Right renal cortex interstitium (tissue), 3 donors: ENCODE measurements around the gene DCP1A. TPM values are rescaled to one million over a fixed set of nuclear protein-coding genes. Genes with fewer than 3 reads are reported as not detected.

Experiments used
- DNase-seq, 3 donors: peaks; one replicate each; pipeline ENCODE4 v3.0.0-alpha.2; 2013; ENCODE audit warnings: low read depth in 3 of 3, low spot score in 2 of 3
- polyA plus RNA-seq, 3 donors: library from polyadenylated mRNA; unstranded; fragments of 120-200 nt; gene quantifications; one replicate each; pipeline ENCODE4 v1.2.1, GENCODE V29; 2013; ENCODE audit not compliant: insufficient read length in 3 of 3

The DCP1A gene
- polyA plus RNA-seq, 3 donors: 27.3 to 31.3 (median 28.4) TPM

DNA sequence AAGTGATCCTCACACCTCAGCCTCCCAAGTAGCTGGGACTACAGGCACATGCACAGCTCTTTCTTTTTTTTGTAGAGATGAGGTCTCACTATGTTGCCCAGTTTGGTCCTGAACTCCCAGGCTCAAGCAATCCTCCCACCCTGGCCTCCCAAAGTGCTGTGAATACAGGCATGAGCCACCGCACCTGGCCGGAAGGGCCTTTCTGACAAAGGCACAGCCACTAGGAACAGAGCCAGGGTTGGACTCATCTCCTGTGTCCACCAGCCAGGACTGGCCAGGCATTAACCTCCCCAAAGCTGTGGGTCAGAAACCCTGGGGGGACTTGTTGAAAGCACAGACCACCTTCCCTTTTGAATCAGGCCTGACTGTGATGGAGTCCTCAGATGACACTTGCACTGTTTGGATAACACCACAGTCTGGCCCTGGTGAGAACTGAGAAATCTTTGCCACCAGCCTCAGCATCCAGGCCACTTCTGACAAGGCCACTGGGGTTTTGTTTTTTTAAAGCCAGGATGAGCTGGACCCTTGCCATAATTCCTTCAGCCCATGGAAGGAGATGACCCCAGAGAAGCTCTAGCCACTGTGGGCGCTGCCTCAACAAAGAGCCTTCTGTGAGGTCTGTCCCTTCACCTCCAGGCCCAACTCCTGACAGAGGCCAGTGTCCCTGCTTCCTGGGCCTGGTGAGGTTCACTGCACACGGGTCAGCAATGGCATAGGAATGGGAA is 96.3 kb downstream of the DCP1A start:
- no peak for DNase-seq

DNA sequence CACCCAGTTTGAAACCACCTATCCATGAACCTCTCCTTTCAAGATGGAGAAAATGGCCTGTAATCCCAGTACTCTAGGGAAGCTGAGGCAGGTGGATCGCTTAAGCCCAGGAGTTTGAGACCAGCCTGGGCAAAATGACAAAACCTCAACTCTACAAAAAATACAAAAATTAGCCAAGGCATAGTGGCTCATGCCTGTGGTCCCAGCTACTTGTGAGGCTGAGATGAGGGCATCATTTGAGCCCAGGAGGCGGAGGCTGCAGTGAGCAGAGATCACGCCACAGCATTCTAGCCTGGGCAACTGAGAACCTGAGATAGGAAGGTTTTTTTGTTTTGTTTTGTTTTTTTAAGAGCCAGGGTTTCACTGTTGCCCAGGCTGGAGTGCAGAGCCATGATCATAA is 96.9 kb downstream of the DCP1A start:
- no peak for DNase-seq

DNA sequence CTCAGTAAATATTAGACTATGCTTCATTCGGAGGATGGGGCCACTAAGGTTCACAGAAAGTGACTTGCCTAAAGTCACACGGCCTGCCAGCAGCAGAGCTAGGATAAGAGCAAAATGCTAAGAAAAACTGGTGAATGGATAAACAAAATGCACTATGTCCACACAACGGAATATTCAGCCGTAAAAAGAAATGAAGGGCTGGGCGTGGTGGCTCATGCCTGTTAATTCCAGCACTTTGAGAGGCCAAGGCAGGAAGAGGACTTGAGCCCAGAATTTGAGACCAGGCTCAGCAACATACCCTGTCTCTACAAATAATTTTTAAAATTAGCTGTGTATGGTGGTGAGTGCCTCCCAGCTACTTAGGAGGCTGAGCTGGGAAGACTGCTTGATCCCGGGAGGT is 99.2 kb downstream of the DCP1A start:
- DNase-seq: no peak

DNA sequence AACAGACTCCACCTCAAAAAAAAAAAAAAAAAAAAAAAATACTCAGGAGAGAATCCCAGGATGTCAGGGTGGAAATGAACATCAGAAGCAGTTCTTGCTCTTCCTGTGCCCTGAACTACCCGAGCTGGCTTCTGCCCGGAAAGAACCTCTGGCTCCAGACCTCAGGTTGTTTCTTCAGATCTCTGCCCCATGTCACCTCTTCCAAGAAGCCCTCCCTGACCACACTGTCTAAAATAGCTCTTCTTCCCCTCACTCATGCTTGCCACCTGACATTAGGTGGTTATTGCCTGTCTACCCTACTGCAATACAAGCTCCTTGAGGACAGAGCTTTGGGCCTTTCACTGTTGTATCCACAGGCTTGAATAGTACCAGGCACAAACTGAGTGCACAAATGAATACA is 99.7 kb downstream of the DCP1A start:
- DNase-seq: no peak

DNA sequence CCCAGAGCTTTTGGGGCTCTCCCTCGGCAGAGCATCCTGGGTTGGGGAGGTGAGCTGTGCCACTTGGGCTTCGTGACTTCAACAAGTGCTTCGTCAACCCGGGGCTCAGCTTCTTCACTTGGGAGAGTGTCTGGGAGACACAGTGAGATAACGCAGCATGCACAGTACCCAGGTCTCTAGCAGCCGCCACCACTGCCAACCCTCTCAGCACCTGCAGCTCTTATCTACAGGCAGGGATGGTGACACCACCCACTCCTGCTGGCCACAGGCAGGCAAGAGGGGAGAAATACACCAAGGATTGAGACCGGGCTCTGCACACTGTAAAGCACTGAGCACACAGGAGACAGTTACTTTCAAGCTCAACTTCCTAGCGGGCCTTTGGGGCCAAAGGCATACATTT is 103.1 kb downstream of the DCP1A start:
- DNase-seq: no peak

DNA sequence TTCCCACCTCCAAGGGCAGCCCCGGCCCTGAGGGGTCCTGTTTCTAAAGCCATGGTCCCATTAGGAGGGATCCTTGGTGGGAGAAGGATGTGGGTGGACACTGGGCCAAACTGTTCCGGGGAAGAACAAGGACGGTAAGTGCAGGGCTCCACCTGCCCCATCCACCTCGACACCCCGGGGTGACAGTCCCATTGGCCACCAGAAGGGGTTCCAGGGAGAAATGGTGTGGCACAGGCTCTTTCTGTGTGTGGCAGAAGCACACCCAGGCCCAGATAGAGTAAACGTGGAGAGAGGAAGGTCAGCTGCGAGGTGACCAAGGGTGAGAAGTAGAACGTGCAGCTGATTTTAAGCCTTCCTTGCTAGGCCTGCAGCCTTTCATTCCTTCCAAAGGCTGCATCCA is 103.6 kb downstream of the DCP1A start:
- no peak for DNase-seq

DNA sequence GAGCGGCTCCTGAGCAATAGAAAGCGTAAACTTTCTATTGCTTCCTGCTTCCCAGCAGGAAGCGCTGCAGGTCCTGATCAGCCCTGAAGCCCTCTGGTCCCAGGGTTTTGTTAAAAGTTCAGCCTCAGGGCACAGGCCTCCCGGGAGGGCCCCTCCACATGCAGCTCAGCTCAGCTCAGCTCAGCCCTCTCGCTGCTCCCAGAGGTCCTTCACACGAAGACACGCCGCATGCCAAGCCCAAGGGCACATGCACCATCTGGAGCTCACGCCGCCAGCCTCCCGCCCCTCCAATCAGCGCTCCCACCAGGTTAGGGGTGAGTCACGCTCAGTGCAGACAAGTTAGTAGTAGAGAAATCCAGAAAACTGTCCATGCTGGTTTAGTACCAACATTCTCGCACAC is 104.2 kb downstream of the DCP1A start:
- DNase-seq: no peak

DNA sequence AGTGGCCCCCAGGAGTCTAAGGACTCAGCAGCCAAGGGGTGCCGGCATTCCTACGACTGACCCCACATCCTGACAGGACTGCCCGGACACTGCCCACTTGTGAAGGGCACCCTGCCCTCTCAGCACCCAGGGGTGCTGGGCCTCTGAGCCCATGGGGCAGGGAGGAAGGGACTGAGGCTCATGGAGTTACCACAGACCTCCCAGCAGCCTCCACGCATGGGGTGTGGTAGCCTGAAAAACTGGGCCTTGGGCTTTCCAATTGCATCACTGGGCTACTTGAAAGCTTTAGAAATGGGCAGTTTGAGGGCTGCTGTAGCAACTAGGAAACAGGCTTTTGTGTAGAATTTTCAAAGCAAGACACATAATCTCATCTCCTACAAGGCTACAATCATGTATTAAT is 104.7 kb downstream of the DCP1A start:
- no peak for DNase-seq

DNA sequence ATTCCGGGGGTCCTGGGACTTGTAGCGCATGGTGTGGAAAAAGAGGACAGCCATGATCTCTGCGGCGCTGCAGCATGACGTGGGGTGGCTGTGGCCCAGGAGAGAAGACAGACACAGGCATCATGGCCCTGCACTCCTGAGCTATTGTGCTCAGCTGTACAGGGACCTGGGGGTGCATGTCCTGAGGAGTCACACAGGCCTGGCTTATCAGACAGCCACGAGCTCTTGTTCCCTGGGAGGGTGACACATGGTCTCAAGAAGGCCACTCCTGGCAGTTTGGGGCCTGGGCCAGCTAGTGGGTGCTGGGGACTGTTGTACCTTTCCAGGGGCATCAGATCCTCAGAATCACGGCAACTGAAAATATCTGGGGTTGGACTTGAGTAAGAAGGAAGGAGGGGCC is 105.2 kb downstream of the DCP1A start:
- no peak for DNase-seq

DNA sequence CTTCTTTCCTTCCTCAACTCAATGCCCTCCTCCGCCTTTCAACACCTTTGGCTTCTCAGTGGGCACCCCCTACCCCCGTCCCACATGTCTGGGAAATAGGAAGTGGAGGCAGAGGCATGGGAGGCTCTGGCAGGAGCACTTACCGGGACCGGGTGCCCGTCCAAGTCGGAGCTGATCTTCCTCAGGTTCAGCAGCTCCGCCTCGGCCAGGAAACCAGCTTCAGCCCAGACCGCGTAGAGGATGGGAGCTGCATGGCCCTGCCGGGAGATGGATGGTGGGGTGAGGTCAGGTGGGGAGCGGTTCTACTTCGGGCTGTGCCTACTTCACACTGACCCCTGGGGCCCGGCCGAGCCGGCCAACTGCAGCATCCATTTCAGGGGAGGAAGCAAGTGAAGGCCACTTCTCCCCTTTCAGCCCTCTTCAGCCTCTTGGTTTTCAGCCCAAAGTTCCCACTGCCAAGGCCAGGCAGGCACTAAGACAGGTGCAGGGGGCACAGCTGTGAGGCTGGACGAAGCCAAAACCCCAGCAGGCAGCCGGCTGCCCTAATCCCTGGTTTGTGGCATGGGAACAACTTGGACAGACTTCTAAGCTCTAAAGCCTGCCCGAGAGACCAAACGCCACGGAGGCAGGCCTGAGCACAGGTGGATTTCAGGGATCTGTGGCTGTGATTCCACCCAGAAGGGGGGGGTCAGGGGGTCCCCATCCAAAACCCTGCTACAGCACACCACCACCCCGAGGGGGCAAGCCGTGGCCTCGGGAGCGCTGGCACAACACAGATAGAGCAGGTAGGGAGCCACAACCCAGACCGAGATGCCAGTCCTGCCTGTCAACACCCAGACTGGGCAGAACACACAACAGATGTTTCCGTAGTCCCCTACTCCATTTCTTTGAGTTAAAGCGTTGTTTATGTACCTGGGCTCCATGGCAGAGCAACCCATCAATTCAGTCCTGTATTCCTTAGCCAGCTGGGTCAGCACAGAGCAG is 106.1 kb downstream of the DCP1A start:
- no peak for DNase-seq

DNA sequence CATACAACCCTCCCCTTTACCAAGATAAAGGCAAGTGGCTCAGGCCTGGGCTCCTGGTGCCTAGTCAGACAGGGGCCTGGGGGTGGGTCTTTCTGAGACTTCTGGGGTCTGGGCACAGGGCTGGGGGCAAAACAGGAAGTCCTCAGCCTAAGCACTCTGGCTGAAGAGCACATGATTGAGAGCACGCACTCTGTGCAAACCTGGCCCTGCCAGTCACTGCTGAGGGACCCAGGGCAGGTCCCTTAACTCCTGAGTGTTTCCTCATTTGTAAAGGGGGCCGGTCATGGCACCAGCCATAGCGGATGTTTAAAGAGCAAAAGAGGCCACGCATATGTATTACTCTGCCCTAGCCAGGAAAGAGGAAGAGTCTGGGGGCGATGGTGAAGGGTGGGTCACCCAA is 107.5 kb downstream of the DCP1A start:
- DNase-seq: no peak

DNA sequence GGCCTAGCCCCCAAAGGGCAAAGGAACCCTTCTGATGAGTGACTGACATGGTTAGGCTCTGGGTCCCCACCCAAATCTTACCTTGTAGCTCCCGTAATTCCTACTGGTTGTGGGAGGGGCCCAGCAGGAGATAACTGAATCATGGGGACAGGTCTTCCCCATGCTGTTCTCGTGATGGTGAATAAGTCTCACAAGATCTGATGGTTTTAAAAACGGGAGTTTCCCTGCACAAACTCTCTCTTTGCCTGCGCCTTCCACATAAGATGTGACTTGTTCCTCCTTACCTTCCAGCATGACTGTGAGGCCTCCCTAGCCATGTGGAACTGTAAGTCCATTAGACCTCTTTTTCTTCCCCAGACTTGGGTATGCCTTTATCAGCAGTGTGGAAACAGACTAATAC is 108.5 kb downstream of the DCP1A start:
- no peak for DNase-seq

DNA sequence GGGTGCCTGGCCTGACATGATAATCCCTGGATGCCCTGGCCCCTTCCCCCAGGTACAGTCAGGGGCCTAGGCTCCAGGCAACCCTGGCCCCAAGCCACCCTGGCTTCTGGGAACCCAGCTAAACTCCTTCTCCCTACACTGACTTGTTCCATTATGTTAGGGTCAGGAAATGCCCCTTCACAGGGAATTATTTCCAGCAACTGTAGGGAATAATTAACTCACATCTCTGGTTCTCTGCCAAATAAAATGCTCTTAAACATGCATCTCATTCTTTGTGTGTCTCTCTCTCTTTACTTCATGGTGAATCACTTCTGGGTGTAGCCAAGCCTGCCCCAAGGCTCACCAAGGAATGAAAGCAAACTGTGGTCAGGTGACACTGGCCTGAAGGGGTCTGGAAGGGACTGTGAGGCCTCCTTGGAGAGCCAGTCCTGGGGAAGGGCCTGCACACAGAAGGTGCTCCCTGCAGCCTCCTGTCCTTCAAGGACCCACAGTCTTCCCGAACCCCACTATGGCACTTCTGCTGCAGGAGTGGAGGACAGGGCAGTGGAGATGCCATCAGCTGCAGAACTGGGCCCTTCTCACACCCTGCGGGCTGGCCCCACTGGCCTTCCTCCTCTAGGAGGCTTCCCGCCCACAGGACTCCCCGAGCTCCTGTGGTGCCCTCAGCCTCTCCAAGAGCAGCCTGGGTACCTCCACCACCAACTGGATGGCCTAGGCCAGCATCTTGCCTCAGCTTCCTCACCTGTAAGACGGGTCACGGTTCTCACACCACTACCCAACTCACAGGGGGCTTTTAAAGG is 109.1 kb downstream of the DCP1A start:
- peak in 2 of 3 donors; percentile 55 to 56 for DNase-seq

DNA sequence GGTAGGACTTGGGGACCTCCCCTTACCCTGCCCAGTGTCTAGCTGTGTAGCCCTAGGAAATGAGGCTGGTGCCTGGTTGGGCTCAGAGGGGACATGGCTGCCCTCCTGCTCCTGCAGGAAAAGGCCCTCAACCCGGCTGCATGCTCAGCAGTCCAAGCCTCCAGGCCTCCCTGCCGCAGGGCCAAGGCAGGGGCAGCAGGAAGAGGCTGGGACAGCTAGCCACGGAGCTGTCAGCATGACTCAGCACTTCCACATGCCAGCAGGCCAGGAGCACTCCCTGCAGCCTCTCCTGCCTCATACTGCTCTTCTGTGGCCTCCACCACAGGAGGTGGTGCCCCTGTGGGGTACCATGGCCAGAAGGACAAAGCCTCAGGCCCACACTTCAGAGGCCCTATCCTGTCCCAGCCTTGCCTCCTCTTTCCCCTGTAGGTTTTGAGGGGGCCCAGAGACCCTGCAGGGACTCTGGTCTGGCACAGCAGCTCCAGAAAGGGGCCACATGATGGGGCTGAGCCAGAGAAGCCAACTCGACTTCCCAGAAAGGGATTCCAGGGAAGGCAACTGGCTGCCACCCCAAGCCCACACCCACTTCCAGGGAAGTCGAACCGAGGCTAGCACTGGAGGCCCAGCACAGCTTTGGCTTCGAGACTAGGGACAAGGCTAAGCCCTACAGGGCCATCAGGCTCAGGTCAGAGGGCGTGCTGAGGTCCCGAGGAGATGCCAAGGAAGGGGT is 111.1 kb downstream of the DCP1A start:
- DNase-seq: no peak

DNA sequence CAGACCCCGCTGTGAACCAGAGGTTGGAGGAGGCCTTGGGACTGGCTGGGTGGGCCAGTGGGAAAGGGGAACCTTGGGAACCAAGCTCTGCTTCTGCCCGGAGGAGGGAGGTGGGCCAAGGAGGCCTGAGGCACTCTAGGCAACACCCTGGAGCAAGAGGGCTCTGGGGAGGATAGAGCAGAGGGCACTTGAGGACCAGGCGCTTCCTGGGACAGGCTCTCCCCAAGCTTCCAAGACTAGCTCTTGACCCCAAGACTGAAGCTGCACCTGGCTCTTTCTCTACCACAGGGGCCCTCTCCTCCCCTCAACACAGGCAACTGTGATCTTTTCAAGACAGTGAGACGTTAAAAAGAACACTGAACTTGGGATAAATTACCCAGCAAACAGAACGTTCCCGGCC is 111.8 kb downstream of the DCP1A start:
- no peak for DNase-seq

DNA sequence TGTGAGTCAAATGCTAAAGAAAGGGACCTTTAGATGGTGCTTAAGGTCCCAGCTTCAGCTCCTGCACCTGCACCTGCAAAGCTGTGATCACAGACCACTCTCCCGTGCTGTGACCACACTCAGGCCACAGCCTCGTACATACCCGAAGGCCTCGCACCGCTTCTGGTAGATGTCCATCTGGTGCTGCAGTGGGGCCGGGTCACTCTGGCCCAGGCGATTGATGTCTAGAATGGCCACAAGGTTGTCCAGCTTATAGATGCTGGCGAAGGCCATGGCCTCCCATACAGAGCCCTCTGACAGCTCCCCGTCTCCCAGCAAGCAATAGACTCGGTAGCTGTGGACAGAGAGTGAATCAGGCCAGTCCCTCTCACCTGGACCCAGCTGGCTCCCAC is 112.5 kb downstream of the DCP1A start:
- no peak for DNase-seq

DNA sequence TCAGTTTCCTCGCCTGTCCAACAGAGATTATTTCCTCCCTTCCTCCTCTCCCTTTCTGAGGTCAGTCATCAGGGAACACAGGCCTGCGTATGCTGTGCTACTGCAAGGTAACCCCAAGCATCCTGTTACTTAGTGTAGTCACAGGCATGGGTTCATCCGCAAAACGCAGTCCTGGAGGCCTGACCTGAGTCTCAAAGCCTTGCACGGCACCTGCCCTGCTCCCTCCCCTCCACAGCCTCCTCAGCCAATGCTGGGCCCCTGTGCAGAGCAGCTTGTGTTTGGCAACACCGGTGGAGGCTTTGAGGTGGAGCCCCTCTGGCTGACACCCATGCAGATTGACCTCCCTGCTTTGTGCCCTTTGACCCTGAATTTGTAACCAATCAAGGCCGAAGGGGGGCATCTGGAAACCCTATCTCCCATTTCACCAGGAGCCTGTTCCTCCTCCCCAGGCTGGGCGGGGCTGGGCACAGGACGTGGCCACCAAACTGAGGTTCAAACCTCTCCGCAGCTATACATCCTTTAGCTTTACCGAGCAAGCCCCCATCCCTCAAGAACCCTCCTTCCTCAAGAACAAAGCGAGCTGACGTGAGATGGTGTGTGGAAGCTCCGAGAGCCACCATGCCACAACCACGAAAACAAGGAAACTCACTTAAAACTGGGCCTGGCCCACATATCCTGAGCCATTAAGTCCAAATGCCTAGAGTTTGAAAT is 113.1 kb downstream of the DCP1A start:
- no peak for DNase-seq
